ENCODE results near the gene LRRC42. TPM values are rescaled to one million over a fixed set of nuclear protein-coding genes. Genes with fewer than 3 reads are reported as not detected.

The LRRC42 gene
- total RNA-seq, 1 experiment from 2014 or later: 38.1 TPM

DNA sequence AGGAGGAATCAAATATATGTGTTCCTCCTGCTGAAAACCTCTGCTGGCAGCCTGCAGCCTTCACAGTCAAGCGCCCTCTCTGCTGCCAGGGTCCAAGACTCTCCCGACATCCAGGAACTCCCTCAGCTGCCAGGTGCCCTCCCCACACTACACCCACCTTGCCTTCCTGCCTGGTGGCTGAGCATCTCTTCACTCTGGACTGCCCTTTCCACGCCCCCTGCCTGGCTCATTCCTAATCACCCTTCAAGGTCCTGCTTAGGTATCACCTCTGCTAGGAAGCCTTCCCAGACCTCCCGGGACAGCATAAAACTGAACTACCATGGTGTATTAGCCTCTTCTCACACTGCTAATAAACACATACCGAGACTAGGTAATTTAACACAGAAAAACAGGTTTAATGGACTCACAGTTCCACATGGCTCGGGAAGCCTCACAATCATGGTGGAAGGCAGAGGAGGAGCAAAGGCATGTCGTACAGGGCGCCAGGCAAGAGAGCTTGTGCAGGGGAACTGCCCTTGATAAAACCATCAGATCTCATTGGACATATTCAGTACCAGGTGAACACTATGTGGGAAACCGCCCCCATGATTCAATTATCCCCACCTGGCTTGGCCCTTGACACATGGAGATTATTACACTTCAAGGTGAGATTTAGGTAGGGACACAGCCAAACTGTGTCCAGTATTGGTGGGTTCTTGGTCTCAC is 56.5 kb downstream of the LRRC42 start:
- Mint-ChIP-seq H3K9me3 (peaks cover 19% of the 10 kb centered on the region), H3K27ac (no peak overlapping the region), H3K4me1 (no peaks in the 10 kb centered on the region), H3K36me3 (peaks cover 2% of the 10 kb centered on the region; the same call in 1 of the 2 replicates), H3K4me3 (no peak overlapping the region), H3K27me3 (ENCODE audit: low read depth) (peaks cover 14% of the 10 kb centered on the region)
- POLR2A ChIA-PET: no interaction called here
- CTCF ChIA-PET: interaction anchor here (1.7 to 1.8 kb wide), 2 partner anchors 11 kb away, joined by 8 to 9 read pairs; no protein-coding TSS in a partner anchor
- no peak for DNase-seq (ENCODE audit: low spot score)
- no peak for TF ChIP-seq SMAD4 (CRISPR knock-in tag; IDR thresholded peaks at IDR 0.05)
- TF ChIP-seq, protein P1, sequence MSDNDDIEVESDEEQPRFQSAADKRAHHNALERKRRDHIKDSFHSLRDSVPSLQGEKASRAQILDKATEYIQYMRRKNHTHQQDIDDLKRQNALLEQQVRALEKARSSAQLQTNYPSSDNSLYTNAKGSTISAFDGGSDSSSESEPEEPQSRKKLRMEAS (CRISPR knock-in tag; IDR thresholded peaks at IDR 0.05): no peak
- TF ChIP-seq, protein P2, sequence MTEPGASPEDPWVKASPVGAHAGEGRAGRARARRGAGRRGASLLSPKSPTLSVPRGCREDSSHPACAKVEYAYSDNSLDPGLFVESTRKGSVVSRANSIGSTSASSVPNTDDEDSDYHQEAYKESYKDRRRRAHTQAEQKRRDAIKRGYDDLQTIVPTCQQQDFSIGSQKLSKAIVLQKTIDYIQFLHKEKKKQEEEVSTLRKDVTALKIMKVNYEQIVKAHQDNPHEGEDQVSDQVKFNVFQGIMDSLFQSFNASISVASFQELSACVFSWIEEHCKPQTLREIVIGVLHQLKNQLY (CRISPR knock-in tag; IDR thresholded peaks at IDR 0.05): no peak
- TF ChIP-seq ZNF317 (CRISPR knock-in tag; IDR thresholded peaks at IDR 0.05; ENCODE audit: borderline replicate concordance, low read depth): no peak
- no peak for TF ChIP-seq CREB1 (CRISPR knock-in tag; IDR thresholded peaks at IDR 0.05)
- TF ChIP-seq ERG (CRISPR knock-in tag; IDR thresholded peaks at IDR 0.05): no peak
- TF ChIP-seq, protein P3, sequence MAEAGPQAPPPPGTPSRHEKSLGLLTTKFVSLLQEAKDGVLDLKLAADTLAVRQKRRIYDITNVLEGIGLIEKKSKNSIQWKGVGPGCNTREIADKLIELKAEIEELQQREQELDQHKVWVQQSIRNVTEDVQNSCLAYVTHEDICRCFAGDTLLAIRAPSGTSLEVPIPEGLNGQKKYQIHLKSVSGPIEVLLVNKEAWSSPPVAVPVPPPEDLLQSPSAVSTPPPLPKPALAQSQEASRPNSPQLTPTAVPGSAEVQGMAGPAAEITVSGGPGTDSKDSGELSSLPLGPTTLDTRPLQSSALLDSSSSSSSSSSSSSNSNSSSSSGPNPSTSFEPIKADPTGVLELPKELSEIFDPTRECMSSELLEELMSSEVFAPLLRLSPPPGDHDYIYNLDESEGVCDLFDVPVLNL (CRISPR knock-in tag; IDR thresholded peaks at IDR 0.05; ENCODE audit: borderline replicate concordance, low read depth): no peak
- TF ChIP-seq, protein P4, sequence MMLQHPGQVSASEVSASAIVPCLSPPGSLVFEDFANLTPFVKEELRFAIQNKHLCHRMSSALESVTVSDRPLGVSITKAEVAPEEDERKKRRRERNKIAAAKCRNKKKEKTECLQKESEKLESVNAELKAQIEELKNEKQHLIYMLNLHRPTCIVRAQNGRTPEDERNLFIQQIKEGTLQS (CRISPR knock-in tag; conservative IDR thresholded peaks at IDR 0.05): no peak
- no peak for TF ChIP-seq NFE2L1 (CRISPR knock-in tag; IDR thresholded peaks at IDR 0.05)
- no peak for TF ChIP-seq ESRRA (CRISPR knock-in tag; IDR thresholded peaks at IDR 0.05; ENCODE audit: borderline replicate concordance)
- TF ChIP-seq USF1 (CRISPR knock-in tag; IDR thresholded peaks at IDR 0.05): no peak
- no peak for TF ChIP-seq ZNF396 (CRISPR knock-in tag; IDR thresholded peaks at IDR 0.05; ENCODE audit: borderline replicate concordance)
- no peak for TF ChIP-seq RELA (CRISPR knock-in tag; IDR thresholded peaks at IDR 0.05; ENCODE audit: borderline replicate concordance)
- ATAC-seq: no peak

DNA sequence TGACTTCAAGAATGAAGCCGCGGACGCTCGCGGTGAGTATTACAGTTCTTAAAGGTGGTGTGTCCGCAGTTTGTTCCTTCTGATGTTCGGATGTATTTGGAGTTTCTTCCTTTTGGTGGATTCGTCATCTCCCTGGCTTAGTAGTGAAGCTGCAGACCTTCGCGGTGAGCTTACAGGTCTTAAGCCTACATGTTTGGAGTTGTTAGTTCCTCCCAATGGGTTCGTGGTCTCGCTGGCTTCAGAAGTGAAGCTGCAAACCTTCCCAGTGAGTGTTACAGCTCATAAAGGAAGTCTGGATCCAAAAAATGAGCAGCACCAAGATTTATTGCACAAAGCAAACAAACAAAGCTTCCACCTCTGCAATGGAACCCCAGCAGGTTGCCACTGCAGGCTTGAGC is 57.1 kb downstream of the LRRC42 start:
- POLR2A ChIA-PET: no interaction called here
- Mint-ChIP-seq H3K27ac (no peak overlapping the region), H3K9me3 (peaks cover 15% of the 10 kb centered on the region), H3K4me1 (no peaks in the 10 kb centered on the region), H3K27me3 (ENCODE audit: low read depth) (peaks cover 14% of the 10 kb centered on the region), H3K4me3 (no peak overlapping the region), H3K36me3 (peaks cover 2% of the 10 kb centered on the region; the same call in 1 of the 2 replicates)
- no peak for DNase-seq (ENCODE audit: low spot score)
- CTCF ChIA-PET: interaction anchor here (1.7 kb wide), 1 partner anchor 11 kb away, joined by 8 read pairs; no protein-coding TSS in a partner anchor
- no peak for ATAC-seq
- TF ChIP-seq TCF7 (CRISPR knock-in tag; IDR thresholded peaks at IDR 0.05; ENCODE audit: low read depth) (no peak), ZNF532 (CRISPR knock-in tag; IDR thresholded peaks at IDR 0.05; ENCODE audit: borderline replicate concordance) (no peak), GABPB1 (CRISPR knock-in tag; IDR thresholded peaks at IDR 0.05) (no peak), GRHL2 (CRISPR knock-in tag; IDR thresholded peaks at IDR 0.05; ENCODE audit: insufficient replicate concordance, severe bottlenecking) (no peak)
- TF ChIP-seq, protein P5, sequence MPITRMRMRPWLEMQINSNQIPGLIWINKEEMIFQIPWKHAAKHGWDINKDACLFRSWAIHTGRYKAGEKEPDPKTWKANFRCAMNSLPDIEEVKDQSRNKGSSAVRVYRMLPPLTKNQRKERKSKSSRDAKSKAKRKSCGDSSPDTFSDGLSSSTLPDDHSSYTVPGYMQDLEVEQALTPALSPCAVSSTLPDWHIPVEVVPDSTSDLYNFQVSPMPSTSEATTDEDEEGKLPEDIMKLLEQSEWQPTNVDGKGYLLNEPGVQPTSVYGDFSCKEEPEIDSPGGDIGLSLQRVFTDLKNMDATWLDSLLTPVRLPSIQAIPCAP (CRISPR knock-in tag; IDR thresholded peaks at IDR 0.05): no peak
- TF ChIP-seq, protein P6, sequence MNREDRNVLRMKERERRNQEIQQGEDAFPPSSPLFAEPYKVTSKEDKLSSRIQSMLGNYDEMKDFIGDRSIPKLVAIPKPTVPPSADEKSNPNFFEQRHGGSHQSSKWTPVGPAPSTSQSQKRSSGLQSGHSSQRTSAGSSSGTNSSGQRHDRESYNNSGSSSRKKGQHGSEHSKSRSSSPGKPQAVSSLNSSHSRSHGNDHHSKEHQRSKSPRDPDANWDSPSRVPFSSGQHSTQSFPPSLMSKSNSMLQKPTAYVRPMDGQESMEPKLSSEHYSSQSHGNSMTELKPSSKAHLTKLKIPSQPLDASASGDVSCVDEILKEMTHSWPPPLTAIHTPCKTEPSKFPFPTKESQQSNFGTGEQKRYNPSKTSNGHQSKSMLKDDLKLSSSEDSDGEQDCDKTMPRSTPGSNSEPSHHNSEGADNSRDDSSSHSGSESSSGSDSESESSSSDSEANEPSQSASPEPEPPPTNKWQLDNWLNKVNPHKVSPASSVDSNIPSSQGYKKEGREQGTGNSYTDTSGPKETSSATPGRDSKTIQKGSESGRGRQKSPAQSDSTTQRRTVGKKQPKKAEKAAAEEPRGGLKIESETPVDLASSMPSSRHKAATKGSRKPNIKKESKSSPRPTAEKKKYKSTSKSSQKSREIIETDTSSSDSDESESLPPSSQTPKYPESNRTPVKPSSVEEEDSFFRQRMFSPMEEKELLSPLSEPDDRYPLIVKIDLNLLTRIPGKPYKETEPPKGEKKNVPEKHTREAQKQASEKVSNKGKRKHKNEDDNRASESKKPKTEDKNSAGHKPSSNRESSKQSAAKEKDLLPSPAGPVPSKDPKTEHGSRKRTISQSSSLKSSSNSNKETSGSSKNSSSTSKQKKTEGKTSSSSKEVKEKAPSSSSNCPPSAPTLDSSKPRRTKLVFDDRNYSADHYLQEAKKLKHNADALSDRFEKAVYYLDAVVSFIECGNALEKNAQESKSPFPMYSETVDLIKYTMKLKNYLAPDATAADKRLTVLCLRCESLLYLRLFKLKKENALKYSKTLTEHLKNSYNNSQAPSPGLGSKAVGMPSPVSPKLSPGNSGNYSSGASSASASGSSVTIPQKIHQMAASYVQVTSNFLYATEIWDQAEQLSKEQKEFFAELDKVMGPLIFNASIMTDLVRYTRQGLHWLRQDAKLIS (CRISPR knock-in tag; IDR thresholded peaks at IDR 0.05; ENCODE audit: borderline replicate concordance): no peak
